Measurements from ENCODE around the gene TMEM126A.

GRCh38 chr11:85672105-85672902, 24.5 kb downstream of the TMEM126A start:
- TF ChIP-seq POLR2A (IDR thresholded peaks at IDR 0.05; ENCODE audit: low read length) (no peak), GATA1 (IDR thresholded peaks at IDR 0.05; ENCODE audit: low read depth, low read length) (no peak)

Data from erythroblast (primary cell).